ENCODE measurements around the gene KRT81. TPM values are rescaled to one million over a fixed set of nuclear protein-coding genes. Genes with fewer than 3 reads are reported as not detected.

The KRT81 gene
- total RNA-seq, 4 donors from 2014 or later = not detected

DNA sequence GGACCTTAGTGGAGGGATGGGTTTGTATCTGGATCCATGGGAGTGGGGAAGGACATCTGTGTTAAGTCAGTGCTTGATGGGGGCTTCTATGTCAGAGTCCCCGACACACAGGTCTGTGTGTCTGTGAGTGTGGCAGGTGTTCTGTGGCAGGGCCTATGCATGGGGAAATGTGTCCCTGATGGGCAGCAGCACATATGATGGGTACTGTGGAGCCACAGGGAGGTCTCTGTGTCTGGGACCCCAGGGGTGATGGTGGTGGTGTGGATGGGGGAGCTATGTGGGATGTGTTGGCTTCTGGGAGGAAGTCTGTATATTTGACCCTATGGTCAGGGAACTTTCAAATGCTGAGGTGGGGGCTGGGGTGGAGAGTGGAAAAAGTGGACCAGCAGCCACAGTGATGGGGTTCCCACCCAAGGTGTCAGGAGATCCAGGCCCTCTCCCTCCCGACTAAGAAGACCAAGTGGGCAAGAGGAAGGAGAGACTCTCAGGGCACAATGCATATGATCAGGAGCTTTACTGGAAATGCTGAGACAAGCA, 41.8 kb downstream of the KRT81 start:
- H3K27me3 ChIP-seq = no peaks in the 10 kb centered on the region
- no peaks in the 10 kb centered on the region for H3K36me3 ChIP-seq
- no peaks in the 10 kb centered on the region for H3K9me3 ChIP-seq
- intact Hi-C loops (cut with DNase I; ENCODE audit: low total_unique reads) = no loop called here
- TF ChIP-seq POLR2A (IDR thresholded peaks at IDR 0.05) (no peak), CTCF (IDR thresholded peaks at IDR 0.05) (no peak)
- H3K4me3 ChIP-seq = no peak overlapping the region
- no peaks in the 10 kb centered on the region for H3K4me1 ChIP-seq
- no peak for DNase-seq
- H3K27ac ChIP-seq = no peak overlapping the region

DNA sequence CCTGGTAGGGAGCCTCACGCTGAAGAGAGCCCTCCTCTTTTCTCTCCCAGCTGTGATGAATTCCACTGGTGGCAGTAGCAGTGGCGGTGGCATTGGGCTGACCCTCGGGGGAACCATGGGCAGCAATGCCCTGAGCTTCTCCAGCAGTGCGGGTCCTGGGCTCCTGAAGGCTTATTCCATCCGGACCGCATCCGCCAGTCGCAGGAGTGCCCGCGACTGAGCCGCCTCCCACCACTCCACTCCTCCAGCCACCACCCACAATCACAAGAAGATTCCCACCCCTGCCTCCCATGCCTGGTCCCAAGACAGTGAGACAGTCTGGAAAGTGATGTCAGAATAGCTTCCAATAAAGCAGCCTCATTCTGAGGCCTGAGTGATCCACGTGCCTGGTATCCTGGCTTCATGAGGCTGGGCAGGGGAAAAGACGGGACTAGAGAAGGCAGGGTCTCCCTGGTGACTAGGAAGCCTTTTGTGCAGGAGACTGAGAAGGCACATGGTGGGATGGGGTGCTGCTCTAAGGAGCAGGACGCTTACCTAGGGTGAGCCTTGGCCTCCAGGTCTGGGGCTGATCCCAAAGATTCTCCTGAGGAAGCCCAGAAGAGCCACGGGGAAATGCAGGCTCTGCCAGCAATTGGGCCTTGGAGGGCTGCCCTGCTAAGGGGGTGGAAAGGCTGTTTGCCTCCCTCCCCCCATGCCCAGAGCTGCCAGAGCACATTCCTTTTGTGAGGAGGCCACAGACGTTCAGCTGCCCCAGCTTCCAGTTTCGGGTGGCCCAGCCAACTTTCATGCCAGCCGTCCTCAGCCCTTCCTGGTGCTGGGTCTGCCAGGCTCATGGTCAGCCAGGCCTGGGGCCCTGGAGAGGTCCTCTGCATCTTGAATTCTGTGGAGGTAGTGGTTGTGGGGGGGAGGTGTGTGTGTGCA, 42.5 kb downstream of the KRT81 start:
- H3K4me3 ChIP-seq = no peak overlapping the region
- intact Hi-C loops (cut with DNase I; ENCODE audit: low total_unique reads) = no loop called here
- TF ChIP-seq CTCF (IDR thresholded peaks at IDR 0.05) (no peak), POLR2A (IDR thresholded peaks at IDR 0.05) (no peak)
- DNase-seq = peak in 1 of 2 donors; percentile 28
- H3K4me1 ChIP-seq = peaks cover 2 to 5% of the 10 kb centered on the region in 2 donors
- no peaks in the 10 kb centered on the region for H3K27me3 ChIP-seq
- no peaks in the 10 kb centered on the region for H3K9me3 ChIP-seq
- no peak overlapping the region for H3K27ac ChIP-seq
- no peaks in the 10 kb centered on the region for H3K36me3 ChIP-seq

GRCh38 chr12:52247622-52248540, 43.5 kb downstream of the KRT81 start:
- intact Hi-C loops (cut with DNase I; ENCODE audit: low total_unique reads) = no loop called here
- no peaks in the 10 kb centered on the region for H3K9me3 ChIP-seq
- H3K27me3 ChIP-seq = no peaks in the 10 kb centered on the region
- H3K4me3 ChIP-seq = no peak overlapping the region
- no peaks in the 10 kb centered on the region for H3K36me3 ChIP-seq
- no peak overlapping the region for H3K27ac ChIP-seq
- TF ChIP-seq POLR2A (IDR thresholded peaks at IDR 0.05) (no peak), CTCF (IDR thresholded peaks at IDR 0.05) (no peak)
- no peak for DNase-seq
- peaks cover 4 to 7% of the 10 kb centered on the region in 2 donors for H3K4me1 ChIP-seq

GRCh38 chr12:52246720-52247621, 44.4 kb downstream of the KRT81 start:
- intact Hi-C loops (cut with DNase I; ENCODE audit: low total_unique reads) = no loop called here
- Histone ChIP-seq H3K4me1 (peaks cover 4 to 7% of the 10 kb centered on the region in 2 donors), H3K9me3 (no peaks in the 10 kb centered on the region), H3K27ac (no peak overlapping the region), H3K4me3 (no peak overlapping the region), H3K36me3 (no peaks in the 10 kb centered on the region), H3K27me3 (no peaks in the 10 kb centered on the region)
- DNase-seq = no peak
- no peak for TF ChIP-seq POLR2A (IDR thresholded peaks at IDR 0.05)
- TF ChIP-seq CTCF (IDR thresholded peaks at IDR 0.05) = no peak
